GM06990 (cell line): Measurements from ENCODE around the gene ECPAS.

ENCODE experiments used
- DNase-seq: peaks from one replicate; pipeline ENCODE4 v3.0.0-alpha.2; 2011; ENCODE audit not compliant: insufficient read length; ENCODE audit errors: extremely low read depth
- H3K27me3 ChIP-seq: replicated peaks from 2 replicates; pipeline ENCODE4 v1.6.0; 2011; ENCODE audit warnings: low read length; ENCODE audit not compliant: control insufficient read depth, insufficient read depth
- H3K36me3 ChIP-seq: 2 replicates; pipeline ENCODE4 v1.5.1; 2011; ENCODE audit warnings: low read length; ENCODE audit not compliant: control insufficient read depth, insufficient read depth
- H3K4me3 ChIP-seq: replicated peaks from 2 replicates; pipeline ENCODE4 v1.5.1; 2011; ENCODE audit warnings: low read depth, mild to moderate bottlenecking, control low read depth, low read length
- TF ChIP-seq, protein P1 (sequence below): IDR thresholded peaks from 2 replicates; pipeline ENCODE4 v1.5.1; 2011; ENCODE audit warnings: low read length, control low read depth, mild to moderate bottlenecking, inconsistent platforms; ENCODE audit not compliant: insufficient read depth, poor library complexity, severe bottlenecking

Gene ECPAS

GRCh38 chr9:111375062-111375461 lies 109.1 kb downstream of the ECPAS start:
- Histone ChIP-seq H3K4me3 (no peak overlapping the region), H3K36me3 (peaks cover 9% of the 10 kb centered on the region), H3K27me3 (no peaks in the 10 kb centered on the region)
- no peak for DNase-seq
- TF ChIP-seq, protein P1, sequence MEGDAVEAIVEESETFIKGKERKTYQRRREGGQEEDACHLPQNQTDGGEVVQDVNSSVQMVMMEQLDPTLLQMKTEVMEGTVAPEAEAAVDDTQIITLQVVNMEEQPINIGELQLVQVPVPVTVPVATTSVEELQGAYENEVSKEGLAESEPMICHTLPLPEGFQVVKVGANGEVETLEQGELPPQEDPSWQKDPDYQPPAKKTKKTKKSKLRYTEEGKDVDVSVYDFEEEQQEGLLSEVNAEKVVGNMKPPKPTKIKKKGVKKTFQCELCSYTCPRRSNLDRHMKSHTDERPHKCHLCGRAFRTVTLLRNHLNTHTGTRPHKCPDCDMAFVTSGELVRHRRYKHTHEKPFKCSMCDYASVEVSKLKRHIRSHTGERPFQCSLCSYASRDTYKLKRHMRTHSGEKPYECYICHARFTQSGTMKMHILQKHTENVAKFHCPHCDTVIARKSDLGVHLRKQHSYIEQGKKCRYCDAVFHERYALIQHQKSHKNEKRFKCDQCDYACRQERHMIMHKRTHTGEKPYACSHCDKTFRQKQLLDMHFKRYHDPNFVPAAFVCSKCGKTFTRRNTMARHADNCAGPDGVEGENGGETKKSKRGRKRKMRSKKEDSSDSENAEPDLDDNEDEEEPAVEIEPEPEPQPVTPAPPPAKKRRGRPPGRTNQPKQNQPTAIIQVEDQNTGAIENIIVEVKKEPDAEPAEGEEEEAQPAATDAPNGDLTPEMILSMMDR: no peak

GRCh38 chr9:111372297-111372696 lies 111.9 kb downstream of the ECPAS start:
- H3K4me3 ChIP-seq: no peak overlapping the region
- DNase-seq: no peak
- peaks cover 14% of the 10 kb centered on the region for H3K36me3 ChIP-seq
- no peaks in the 10 kb centered on the region for H3K27me3 ChIP-seq
- TF ChIP-seq, protein P1: no peak

DNA sequence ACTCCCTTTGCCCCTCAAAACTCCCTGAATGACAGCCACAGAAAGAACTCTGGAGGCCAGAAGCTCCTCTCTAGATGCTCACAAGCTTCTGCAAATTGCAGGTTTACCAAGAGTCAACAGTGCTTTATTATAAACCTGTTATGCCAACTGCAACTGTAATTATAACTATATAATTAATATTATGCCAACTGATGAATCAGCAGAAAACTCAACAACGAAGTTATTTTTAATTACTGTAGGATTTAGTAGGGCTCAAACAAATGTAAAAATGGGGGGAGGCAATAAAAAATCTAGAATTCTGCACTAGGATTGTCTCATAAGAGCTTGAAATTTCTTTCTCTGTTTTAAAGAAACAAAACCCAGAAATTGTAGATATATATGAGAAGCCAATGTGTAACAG lies 117.2 kb downstream of the ECPAS start:
- TF ChIP-seq, protein P1: no peak
- H3K4me3 ChIP-seq: no peak overlapping the region
- peaks cover 14% of the 10 kb centered on the region for H3K36me3 ChIP-seq
- no peaks in the 10 kb centered on the region for H3K27me3 ChIP-seq
- no peak for DNase-seq

- Histone ChIP-seq H3K27me3 (no peaks in the 10 kb centered on the region), H3K36me3 (peaks cover 5% of the 10 kb centered on the region), H3K4me3 (no peak overlapping the region)
- TF ChIP-seq, protein P1: no peak
- DNase-seq: no peak
These were observed 121.7 kb downstream of the ECPAS start for GRCh38 chr9:111362526-111362925.

DNA sequence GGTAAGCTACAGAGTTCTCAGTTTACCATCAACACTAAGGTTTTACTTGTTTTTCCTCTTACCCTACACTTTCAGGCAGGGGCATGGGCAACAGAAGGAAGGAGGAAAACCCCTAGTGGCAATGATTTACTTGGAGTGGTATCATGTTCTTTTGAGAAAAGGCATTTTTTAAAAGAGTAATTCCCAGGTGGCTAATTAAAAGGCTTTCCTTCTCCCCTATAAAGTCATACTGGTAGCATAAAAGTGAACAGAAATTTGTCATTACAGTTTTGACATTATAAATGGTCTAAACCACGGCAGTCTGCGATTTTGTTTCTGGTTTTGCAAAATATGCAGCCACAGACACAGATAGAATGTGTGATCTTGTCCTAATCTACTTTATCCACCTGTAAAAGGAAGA lies 123.3 kb downstream of the ECPAS start:
- Histone ChIP-seq H3K36me3 (peaks cover 5% of the 10 kb centered on the region), H3K27me3 (no peaks in the 10 kb centered on the region), H3K4me3 (no peak overlapping the region)
- TF ChIP-seq, protein P1: no peak
- no peak for DNase-seq
